Measurements from ENCODE around the gene ENTPD2.

GRCh38 chr9:137096785-137097546 is 43.1 kb upstream of the ENTPD2 start:
- no peak for TF ChIP-seq CTCF (conservative IDR thresholded peaks at IDR 0.05)
- no peak for TF ChIP-seq EZH2 (IDR thresholded peaks at IDR 0.05; ENCODE audit: low read depth)

All from PC-9 (cell line).